ENCODE data around the gene ATP6V1F.

GRCh38 chr7:128884561-128885369, 22.1 kb downstream of the ATP6V1F start:
- TF ChIP-seq POLR2A (IDR thresholded peaks at IDR 0.05) (no peak), CTCF (IDR thresholded peaks at IDR 0.05) (no peak)

Data from thyroid gland (tissue), 4 donors.